ENCODE results near the gene EPS8L3.
A peak's percentile ranks its signal among the peaks of the same experiment; 100 is the strongest.
"Not testable (repeated sequence)": the region's sequence is repeated elsewhere in the genome, so short reads cannot be mapped to it uniquely, and the experiment has no call there.

The EPS8L3 gene

GRCh38 chr1:109777436-109777835, 13.7 kb upstream of the EPS8L3 start:
- no peak for DNase-seq

GRCh38 chr1:109776911-109777310, 13.2 kb upstream of the EPS8L3 start:
- peak; percentile 43 to 84 (median 63) for DNase-seq

GRCh38 chr1:109776206-109776835, 12.6 kb upstream of the EPS8L3 start:
- no peak for DNase-seq

GRCh38 chr1:109775398-109775797, 11.7 kb upstream of the EPS8L3 start:
- no peak for DNase-seq

GRCh38 chr1:109773900-109774485, 10.3 kb upstream of the EPS8L3 start:
- DNase-seq = no peak

- peak in 4 of 5 experiments; percentile 38 to 86 (median 47) for DNase-seq
Measured at GRCh38 chr1:109773203-109773899, 9.6 kb upstream of the EPS8L3 start.

GRCh38 chr1:109772658-109773202, 9.0 kb upstream of the EPS8L3 start:
- DNase-seq = no peak

GRCh38 chr1:109771712-109772657, 8.3 kb upstream of the EPS8L3 start:
- DNase-seq = no peak

GRCh38 chr1:109770331-109771095, 6.8 kb upstream of the EPS8L3 start:
- peak in 1 of 5 experiments; percentile 4 for DNase-seq

- DNase-seq = no peak
Measured at GRCh38 chr1:109769330-109770078, 5.8 kb upstream of the EPS8L3 start.

GRCh38 chr1:109768820-109769219, 5.1 kb upstream of the EPS8L3 start:
- peak in 1 of 5 experiments; percentile 4 for DNase-seq

GRCh38 chr1:109768335-109768650, 4.6 kb upstream of the EPS8L3 start:
- DNase-seq = no peak

GRCh38 chr1:109767637-109768334, 4.1 kb upstream of the EPS8L3 start:
- DNase-seq = peak in 1 of 5 experiments; percentile 2

- not testable (repeated sequence) for DNase-seq
Measured at GRCh38 chr1:109766991-109767636, 3.4 kb upstream of the EPS8L3 start.

- DNase-seq = peak in 1 of 5 experiments; percentile 5
Measured at GRCh38 chr1:109765896-109766615, 2.3 kb upstream of the EPS8L3 start.

GRCh38 chr1:109765483-109765815, 1.7 kb upstream of the EPS8L3 start:
- no peak for DNase-seq

GRCh38 chr1:109764561-109765482, 1.1 kb upstream of the EPS8L3 start:
- peak in 1 of 5 experiments; percentile 4 for DNase-seq
